OCI-LY3 (cell line): ENCODE measurements around the gene CLSTN1.

Experiments
- H2AFZ ChIP-seq: fragments of 200-600, 300-600 bp; shearing (Covaris generic); 2 replicates; pipeline ENCODE4 v1.6.0; 2014; ENCODE audit warnings: antibody characterized with exemption, low read depth, low read length
- H3K27ac ChIP-seq: fragments of 200-600, 300-600 bp; sonication (generic); 2 replicates; pipeline ENCODE4 v1.5.1; 2014; ENCODE audit warnings: mild to moderate bottlenecking, low read length, moderate library complexity, mixed read lengths
- H3K27me3 ChIP-seq: fragments of 200-600, 300-600 bp; sonication (generic); 2 replicates; pipeline ENCODE4 v1.6.1; 2014; ENCODE audit warnings: low read depth, low read length, mixed read lengths
- H3K36me3 ChIP-seq: fragments of 200-600, 300-600 bp; sonication (generic); replicated peaks from 2 replicates; pipeline ENCODE3; 2014; ENCODE audit warnings: low read depth, low read length, mixed read lengths
- H3K4me1 ChIP-seq: fragments of 300-600, 200-600 bp; sonication (generic); 2 replicates; pipeline ENCODE4 v1.6.1; 2014; ENCODE audit warnings: low read length, mixed read lengths
- H3K4me2 ChIP-seq: fragments of 200-600, 300-600 bp; sonication (generic); 2 replicates; pipeline ENCODE4 v1.6.1; 2014; ENCODE audit warnings: low read length, mixed read lengths
- H3K4me3 ChIP-seq: fragments of 300-600, 200-600 bp; sonication (generic); 2 replicates; pipeline ENCODE4 v1.5.1; 2014; ENCODE audit warnings: antibody characterized with exemption, mild to moderate bottlenecking, low read length, moderate library complexity
- H3K79me2 ChIP-seq: fragments of 300-600, 200-600 bp; shearing (Covaris generic); 2 replicates; pipeline ENCODE4 v1.6.1; 2014; ENCODE audit warnings: mild to moderate bottlenecking, low read length, mixed read lengths
- H3K9ac ChIP-seq: fragments of 300-600, 200-600 bp; shearing (Covaris generic); 2 replicates; pipeline ENCODE4 v1.6.0; 2014; ENCODE audit warnings: mild to moderate bottlenecking, low read length, moderate library complexity
- H3K9me3 ChIP-seq: fragments of 200-600, 300-600 bp; shearing (Covaris generic); 2 replicates; pipeline ENCODE4 v1.6.1; 2014; ENCODE audit warnings: low read length, mixed read lengths; ENCODE audit not compliant: insufficient read depth
- H4K20me1 ChIP-seq: fragments of 200-600, 300-600 bp; sonication (generic); 2 replicates; pipeline ENCODE4 v1.6.1; 2016; ENCODE audit warnings: low read length, mixed read lengths; ENCODE audit not compliant: insufficient read depth
- EZH2phosphoT487 ChIP-seq: fragments of 200-600 bp; shearing (Covaris generic); IDR thresholded peaks from 2 replicates; pipeline ENCODE4 v1.6.1; 2018; ENCODE audit warnings: antibody characterized with exemption, mixed run types, low read depth
- TF ChIP-seq, protein P1 (sequence below): fragments of 200-600, 300-600 bp; sonication (generic); IDR thresholded peaks from 2 replicates; pipeline ENCODE4 v1.5.1; 2014; ENCODE audit warnings: antibody characterized with exemption, low read length, low read depth

The CLSTN1 gene

DNA sequence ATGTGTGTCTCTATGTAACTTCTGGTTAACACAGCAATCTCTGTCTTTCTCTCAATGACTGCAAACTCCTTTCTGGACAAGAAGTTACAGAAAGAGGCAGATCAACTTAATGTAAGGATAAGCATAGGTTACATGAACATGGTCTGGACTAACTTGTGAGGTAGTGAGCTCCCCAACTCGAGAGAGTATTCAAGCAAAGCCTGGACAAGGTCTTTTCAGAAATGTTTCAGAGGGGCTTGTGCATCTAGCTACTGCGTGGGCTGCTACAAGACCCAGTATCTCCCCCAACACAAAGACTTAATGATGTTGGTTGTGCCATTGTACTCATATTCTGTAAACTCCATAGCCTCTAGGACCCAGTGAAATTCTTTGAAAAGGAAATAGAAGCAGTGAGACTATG, 23.5 kb upstream of the CLSTN1 start:
- Histone ChIP-seq H3K4me2 (no peak overlapping the region), H3K4me1 (peaks cover 8% of the 10 kb centered on the region; the same call in 1 of the 2 replicates), H3K27me3 (no peaks in the 10 kb centered on the region), H4K20me1 (no peaks in the 10 kb centered on the region), H3K79me2 (no peaks in the 10 kb centered on the region), H3K27ac (no peak overlapping the region), H2AFZ (no peak overlapping the region), H3K9me3 (peaks cover 10% of the 10 kb centered on the region; the same call in 1 of the 2 replicates), H3K4me3 (no peak overlapping the region), H3K9ac (no peak overlapping the region), H3K36me3 (no peaks in the 10 kb centered on the region)
- TF ChIP-seq EZH2phosphoT487: no peak

DNA sequence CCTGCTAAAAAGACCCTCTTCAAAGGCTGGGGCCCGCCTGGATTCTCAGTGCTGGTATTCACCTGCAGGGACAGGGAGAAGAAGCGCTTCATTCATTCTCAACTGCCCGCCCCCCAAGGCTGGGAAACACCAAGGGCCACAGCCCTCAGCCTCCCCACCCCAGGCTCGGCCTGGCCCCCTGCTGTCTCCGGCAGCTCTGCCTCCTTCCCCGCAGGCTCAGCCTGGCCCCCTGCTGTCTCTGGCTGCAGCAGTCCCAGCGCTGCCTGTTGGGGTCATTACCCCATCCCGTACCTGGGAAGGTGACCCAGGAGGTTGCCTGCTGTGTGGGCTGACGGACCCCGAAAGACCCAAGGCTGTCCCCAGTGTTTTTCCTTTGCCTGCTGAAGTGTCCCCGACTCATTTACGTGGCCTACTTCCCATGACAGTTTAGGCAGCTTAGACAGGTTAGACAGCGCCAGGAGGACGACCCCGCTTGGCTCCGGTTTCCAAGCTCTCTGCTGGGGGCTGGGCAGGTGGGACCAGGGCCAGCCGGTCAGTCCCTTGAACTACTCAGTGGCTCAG, 22.9 kb upstream of the CLSTN1 start:
- H3K79me2 ChIP-seq: no peaks in the 10 kb centered on the region
- peaks cover 10% of the 10 kb centered on the region; the same call in 1 of the 2 replicates for H3K9me3 ChIP-seq
- H4K20me1 ChIP-seq: no peaks in the 10 kb centered on the region
- H2AFZ ChIP-seq: no peak overlapping the region
- no peaks in the 10 kb centered on the region for H3K36me3 ChIP-seq
- no peak overlapping the region for H3K9ac ChIP-seq
- H3K27ac ChIP-seq: no peak overlapping the region
- no peak for TF ChIP-seq EZH2phosphoT487
- TF ChIP-seq, protein P1, sequence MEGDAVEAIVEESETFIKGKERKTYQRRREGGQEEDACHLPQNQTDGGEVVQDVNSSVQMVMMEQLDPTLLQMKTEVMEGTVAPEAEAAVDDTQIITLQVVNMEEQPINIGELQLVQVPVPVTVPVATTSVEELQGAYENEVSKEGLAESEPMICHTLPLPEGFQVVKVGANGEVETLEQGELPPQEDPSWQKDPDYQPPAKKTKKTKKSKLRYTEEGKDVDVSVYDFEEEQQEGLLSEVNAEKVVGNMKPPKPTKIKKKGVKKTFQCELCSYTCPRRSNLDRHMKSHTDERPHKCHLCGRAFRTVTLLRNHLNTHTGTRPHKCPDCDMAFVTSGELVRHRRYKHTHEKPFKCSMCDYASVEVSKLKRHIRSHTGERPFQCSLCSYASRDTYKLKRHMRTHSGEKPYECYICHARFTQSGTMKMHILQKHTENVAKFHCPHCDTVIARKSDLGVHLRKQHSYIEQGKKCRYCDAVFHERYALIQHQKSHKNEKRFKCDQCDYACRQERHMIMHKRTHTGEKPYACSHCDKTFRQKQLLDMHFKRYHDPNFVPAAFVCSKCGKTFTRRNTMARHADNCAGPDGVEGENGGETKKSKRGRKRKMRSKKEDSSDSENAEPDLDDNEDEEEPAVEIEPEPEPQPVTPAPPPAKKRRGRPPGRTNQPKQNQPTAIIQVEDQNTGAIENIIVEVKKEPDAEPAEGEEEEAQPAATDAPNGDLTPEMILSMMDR: no peak
- H3K4me2 ChIP-seq: no peak overlapping the region
- H3K4me3 ChIP-seq: no peak overlapping the region
- no peaks in the 10 kb centered on the region for H3K27me3 ChIP-seq
- H3K4me1 ChIP-seq: peaks cover 8% of the 10 kb centered on the region; the same call in 1 of the 2 replicates

DNA sequence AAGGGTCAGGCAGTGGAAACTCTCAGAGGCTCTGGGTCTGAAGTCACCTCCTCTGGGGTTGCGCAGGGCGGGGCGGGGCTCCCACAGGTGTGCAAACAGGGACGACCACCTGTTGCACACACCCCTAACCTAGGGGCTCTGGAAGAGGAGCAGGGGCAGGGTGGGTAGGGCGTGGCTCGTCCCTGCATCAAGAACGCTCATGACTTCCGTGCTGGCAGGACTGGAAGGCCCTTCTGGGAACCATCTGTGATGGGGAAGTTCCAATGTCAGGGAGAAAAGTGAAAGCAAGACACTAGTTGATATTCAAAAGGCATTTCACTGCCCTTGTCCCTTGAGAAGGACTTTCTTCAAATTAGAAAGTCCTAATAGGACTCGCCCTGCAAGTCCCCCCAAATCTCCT, 22.1 kb upstream of the CLSTN1 start:
- Histone ChIP-seq H3K27me3 (no peaks in the 10 kb centered on the region), H4K20me1 (no peaks in the 10 kb centered on the region), H3K79me2 (no peaks in the 10 kb centered on the region), H3K4me2 (no peak overlapping the region), H3K9ac (no peak overlapping the region), H3K36me3 (no peaks in the 10 kb centered on the region), H3K9me3 (peaks cover 10% of the 10 kb centered on the region; the same call in 1 of the 2 replicates), H3K4me1 (peaks cover 8% of the 10 kb centered on the region; the same call in 1 of the 2 replicates), H2AFZ (no peak overlapping the region), H3K27ac (no peak overlapping the region), H3K4me3 (no peak overlapping the region)
- TF ChIP-seq, protein P1: no peak
- no peak for TF ChIP-seq EZH2phosphoT487

DNA sequence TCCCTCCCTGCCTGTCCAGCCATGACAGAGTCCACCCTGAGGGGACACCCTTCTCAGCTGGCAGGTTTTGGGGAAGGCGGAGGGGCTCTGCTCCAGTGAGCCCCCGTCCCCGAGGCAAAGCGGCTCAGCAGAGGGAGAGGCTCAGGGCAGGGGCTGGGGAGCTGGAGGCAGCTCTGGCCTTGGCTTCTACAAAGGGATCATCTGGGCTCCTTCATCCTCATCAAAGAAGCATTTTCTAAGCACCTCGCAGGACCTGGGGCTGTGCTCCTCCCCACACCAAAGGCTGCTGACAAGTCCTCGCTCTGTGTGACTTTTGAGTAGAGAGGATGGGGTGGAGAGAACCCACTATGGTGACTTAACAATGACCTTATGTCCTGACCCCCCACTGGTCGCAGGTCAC, 21.0 kb upstream of the CLSTN1 start:
- H3K4me2 ChIP-seq: no peak overlapping the region
- no peak overlapping the region for H3K27ac ChIP-seq

More for the DNA sequence above, 21.0 kb upstream of the CLSTN1 start:
- no peak for TF ChIP-seq EZH2phosphoT487
- TF ChIP-seq, protein P1: no peak
- Histone ChIP-seq H3K9me3 (peaks cover 9% of the 10 kb centered on the region; the same call in 1 of the 2 replicates), H3K36me3 (no peaks in the 10 kb centered on the region), H3K27me3 (no peaks in the 10 kb centered on the region), H3K79me2 (no peaks in the 10 kb centered on the region), H2AFZ (no peak overlapping the region), H3K4me1 (peaks cover 1% of the 10 kb centered on the region; the same call in 1 of the 2 replicates), H3K4me3 (no peak overlapping the region), H3K9ac (no peak overlapping the region), H4K20me1 (no peaks in the 10 kb centered on the region)
